SK-MEL-5 (cell line): ENCODE data around the gene SYNGAP1. TPM values are rescaled to one million over a fixed set of nuclear protein-coding genes. Genes with fewer than 3 reads are reported as not detected.
"Not testable (repeated sequence)": the region's sequence is repeated elsewhere in the genome, so short reads cannot be mapped to it uniquely, and the experiment has no call there.

Source experiments
- DNase-seq: peaks from one replicate; pipeline ENCODE4 v3.0.0-alpha.2; 2016; ENCODE audit warnings: low read depth, low spot score
- in situ Hi-C: cut with HindIII; loops from 2 replicates; pipeline ENCODE4 v1.10.0; 2016; ENCODE audit warnings: low sequenced_read_pairs, high pct_unique_total_duplicates, low pct_unique_long_range_greater_than_20kb
- total RNA-seq: library from RNA; depleted of rRNA; stranded (reverse); fragments of >200 nt; shearing (Covaris generic); gene quantifications from 2 replicates; pipeline ENCODE4 v1.2.3, GENCODE V29; 2014

The SYNGAP1 gene
- total RNA-seq, 1 experiment from 2014 or later, result 0.85 TPM

- no peak for DNase-seq
- in situ Hi-C loops, result no loop called here
Observed at GRCh38 chr6:33445119-33445603, 25.3 kb downstream of the SYNGAP1 start.

GRCh38 chr6:33446356-33446755 lies 26.5 kb downstream of the SYNGAP1 start:
- DNase-seq, result no peak
- in situ Hi-C loops, result no loop called here

- DNase-seq, result no peak
- in situ Hi-C loops, result no loop called here
Observed at GRCh38 chr6:33450434-33450833, 30.6 kb downstream of the SYNGAP1 start.

- in situ Hi-C loops, result no loop called here
- no peak for DNase-seq
Observed at GRCh38 chr6:33451606-33452005, 31.7 kb downstream of the SYNGAP1 start.

GRCh38 chr6:33452496-33452895 lies 32.6 kb downstream of the SYNGAP1 start:
- in situ Hi-C loops, result no loop called here
- no peak for DNase-seq

GRCh38 chr6:33453393-33454008 lies 33.6 kb downstream of the SYNGAP1 start:
- in situ Hi-C loops, result no loop called here
- DNase-seq, result no peak

GRCh38 chr6:33454009-33454946 lies 34.4 kb downstream of the SYNGAP1 start, which contains the start of gene ZBTB9:
Gene ZBTB9, plus strand, starts transcription at chr6:33454576. Its CDS starts 525 bp downstream, at chr6:33455101.
- in situ Hi-C loops, result no loop called here
- peak; percentile 95 for DNase-seq

- no peak for DNase-seq
- in situ Hi-C loops, result no loop called here
Observed at GRCh38 chr6:33455051-33455450, 35.2 kb downstream of the SYNGAP1 start.

GRCh38 chr6:33456156-33456555 lies 36.3 kb downstream of the SYNGAP1 start:
- in situ Hi-C loops, result no loop called here
- no peak for DNase-seq

GRCh38 chr6:33458676-33459075 lies 38.8 kb downstream of the SYNGAP1 start:
- in situ Hi-C loops, result no loop called here
- DNase-seq, result no peak

GRCh38 chr6:33459226-33459625 lies 39.4 kb downstream of the SYNGAP1 start:
- in situ Hi-C loops, result no loop called here
- no peak for DNase-seq

- no peak for DNase-seq
- in situ Hi-C loops, result no loop called here
Observed at GRCh38 chr6:33466075-33466735, 46.3 kb downstream of the SYNGAP1 start.

- in situ Hi-C loops, result no loop called here
- no peak for DNase-seq
Observed at GRCh38 chr6:33467091-33467490, 47.2 kb downstream of the SYNGAP1 start.

GRCh38 chr6:33469661-33470060 lies 49.8 kb downstream of the SYNGAP1 start:
- no peak for DNase-seq
- in situ Hi-C loops, result no loop called here

- no peak for DNase-seq
- in situ Hi-C loops, result no loop called here
Observed at GRCh38 chr6:33477864-33478263, 58.0 kb downstream of the SYNGAP1 start.

GRCh38 chr6:33481192-33481591 lies 61.3 kb downstream of the SYNGAP1 start:
- no peak for DNase-seq
- in situ Hi-C loops, result no loop called here

GRCh38 chr6:33482620-33483019 lies 62.8 kb downstream of the SYNGAP1 start:
- in situ Hi-C loops, result not testable (repeated sequence)

GRCh38 chr6:33483678-33484077 lies 63.8 kb downstream of the SYNGAP1 start:
- in situ Hi-C loops, result no loop called here

More at GRCh38 chr6:33482620-33483019, 62.8 kb downstream of the SYNGAP1 start:
- not testable (repeated sequence) for DNase-seq

More at GRCh38 chr6:33483678-33484077, 63.8 kb downstream of the SYNGAP1 start:
- DNase-seq, result no peak
